ENCODE data around the gene SEC14L5.

SEC14L5 gene

DNA sequence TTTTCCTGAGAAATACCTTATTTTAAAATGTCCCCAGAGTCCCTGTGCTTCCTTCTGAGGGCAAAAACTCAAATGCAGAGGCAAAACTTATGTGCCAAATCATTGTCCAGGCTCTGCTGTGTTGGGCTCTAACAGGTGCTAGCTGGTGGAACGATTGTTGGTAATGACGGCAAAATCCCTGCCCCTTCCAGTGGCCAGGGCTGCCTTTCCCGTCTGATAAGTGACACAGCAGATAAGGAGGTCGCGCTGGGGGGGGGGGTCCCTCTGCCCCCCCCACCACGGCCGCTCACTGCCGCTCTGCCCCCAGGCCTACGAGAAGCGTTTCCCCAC is 29.1 kb downstream of the SEC14L5 start:
- no peak for DNase-seq (ENCODE audit: low read depth)

DNA sequence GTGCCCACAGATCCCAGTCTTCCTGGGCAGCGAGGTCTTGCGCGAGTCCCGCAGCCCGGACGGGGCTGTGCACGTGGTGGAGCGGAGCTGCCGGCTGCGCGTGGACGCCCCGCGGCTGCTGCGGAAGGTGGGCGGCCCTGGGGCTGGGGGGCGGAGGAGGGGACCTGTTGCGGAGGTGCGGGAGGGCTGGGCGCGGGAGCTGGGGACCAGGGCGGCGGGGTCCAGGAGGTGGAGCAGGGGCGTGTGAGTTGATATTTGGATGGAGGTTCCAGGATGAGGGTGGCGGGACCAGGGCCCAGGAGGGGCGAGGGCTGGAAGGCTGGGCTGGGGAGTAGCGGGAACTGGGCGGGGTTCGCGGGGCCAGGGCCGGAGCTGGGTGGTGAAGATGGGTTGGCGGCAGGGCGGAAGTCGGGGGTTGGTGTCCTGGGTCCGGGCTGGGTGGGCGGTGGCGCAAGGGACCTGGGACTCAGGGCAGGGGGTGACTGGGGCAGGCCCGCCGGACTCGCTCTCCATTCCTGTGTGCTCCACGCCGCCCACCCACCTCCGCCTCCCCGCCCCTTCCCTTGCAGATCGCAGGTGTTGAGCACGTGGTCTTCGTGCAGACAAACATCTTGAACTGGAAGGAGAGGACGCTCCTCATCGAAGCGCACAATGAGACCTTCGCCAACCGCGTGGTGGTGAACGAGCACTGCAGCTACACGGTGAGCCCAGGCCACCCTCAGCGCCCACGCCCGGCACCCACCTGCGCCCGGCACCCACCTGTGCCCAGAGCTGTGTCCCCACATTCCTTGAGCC is 29.6 kb downstream of the SEC14L5 start:
- no peak for DNase-seq (ENCODE audit: low read depth)

DNA sequence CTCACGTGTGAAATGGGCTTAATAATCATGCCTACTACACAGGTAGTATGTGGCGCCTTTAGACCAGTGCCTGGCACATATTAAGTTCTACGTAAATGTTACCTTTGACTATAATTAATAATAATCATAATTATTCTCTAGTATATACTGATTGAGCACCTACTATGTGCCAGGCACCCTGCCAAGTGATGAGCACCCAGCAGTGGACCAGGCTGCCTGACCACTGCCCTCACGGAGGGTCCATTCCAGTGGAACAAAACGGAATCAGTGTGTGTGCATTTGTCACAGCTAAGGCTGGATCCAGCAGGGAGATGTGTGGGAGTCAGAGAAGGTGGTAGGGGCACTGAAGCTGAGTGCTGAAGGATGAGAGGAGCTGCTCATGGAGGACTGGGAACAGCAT is 30.5 kb downstream of the SEC14L5 start:
- no peak for DNase-seq (ENCODE audit: low read depth)

DNA sequence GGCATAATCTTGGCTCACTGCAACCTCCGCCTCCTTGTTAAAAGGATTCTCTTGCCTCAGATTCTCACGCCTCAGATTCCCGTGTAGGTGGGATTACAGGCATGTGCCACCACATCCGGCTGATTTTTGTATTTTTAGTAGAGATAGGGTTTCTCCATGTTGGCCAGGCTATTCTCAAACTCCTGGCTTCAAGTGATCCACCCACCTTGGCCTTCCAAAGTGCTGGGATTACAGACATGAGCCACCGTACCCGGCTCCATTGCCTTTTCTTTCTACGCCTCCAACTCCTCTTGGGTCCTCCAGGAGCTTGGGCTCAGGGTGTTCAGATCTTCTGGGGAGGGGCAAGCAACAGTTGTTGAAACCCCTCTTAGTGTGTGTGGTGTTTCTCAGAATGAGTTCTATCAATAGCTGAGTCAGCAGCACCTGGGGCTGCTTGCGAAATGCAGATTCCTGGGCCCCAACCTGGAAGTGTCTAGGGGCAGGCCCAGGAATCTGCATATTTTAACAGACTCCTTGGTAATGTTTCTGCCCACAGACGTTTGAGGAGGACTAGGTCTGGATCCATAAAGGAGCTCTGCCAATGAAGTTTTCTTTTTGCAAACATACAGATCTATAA is 31.4 kb downstream of the SEC14L5 start:
- DNase-seq (ENCODE audit: low read depth), result no peak

DNA sequence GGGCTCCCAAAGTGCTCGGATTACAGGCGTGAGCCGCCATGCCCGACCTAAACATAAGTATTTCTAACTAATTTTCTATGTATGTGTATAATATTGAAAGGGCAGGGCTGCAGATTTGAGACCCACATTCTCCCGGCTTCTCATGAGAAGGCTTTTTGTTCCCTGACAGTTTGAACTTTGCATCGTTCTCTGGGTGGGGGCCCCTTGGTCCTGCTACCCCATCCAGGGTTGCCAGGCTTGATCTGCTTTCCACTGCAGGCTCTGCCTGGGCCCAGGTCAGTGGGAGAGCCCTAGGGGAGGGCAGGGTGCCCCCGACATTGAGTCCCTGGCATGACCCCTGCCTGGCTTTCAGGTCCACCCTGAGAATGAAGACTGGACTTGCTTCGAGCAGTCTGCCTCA is 32.3 kb downstream of the SEC14L5 start:
- no peak for DNase-seq (ENCODE audit: low read depth)

DNA sequence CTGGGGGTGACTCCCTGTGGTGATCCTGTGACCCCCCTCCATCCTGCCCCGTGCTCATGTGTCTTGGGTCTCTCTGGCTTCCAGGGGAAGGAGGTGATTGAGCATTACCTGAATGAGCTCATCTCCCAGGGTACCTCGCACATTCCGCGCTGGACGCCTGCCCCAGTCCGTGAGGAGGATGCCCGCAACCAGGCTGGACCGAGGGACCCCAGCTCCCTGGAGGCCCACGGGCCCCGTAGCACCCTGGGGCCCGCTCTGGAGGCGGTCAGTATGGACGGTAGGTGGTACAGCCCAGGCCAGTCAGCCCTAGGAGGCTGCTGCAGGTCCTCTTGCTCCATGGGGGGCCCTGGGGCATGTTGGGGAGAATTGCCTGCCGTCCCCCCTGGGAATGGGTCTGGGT is 33.6 kb downstream of the SEC14L5 start:
- DNase-seq (ENCODE audit: low read depth), result no peak

DNA sequence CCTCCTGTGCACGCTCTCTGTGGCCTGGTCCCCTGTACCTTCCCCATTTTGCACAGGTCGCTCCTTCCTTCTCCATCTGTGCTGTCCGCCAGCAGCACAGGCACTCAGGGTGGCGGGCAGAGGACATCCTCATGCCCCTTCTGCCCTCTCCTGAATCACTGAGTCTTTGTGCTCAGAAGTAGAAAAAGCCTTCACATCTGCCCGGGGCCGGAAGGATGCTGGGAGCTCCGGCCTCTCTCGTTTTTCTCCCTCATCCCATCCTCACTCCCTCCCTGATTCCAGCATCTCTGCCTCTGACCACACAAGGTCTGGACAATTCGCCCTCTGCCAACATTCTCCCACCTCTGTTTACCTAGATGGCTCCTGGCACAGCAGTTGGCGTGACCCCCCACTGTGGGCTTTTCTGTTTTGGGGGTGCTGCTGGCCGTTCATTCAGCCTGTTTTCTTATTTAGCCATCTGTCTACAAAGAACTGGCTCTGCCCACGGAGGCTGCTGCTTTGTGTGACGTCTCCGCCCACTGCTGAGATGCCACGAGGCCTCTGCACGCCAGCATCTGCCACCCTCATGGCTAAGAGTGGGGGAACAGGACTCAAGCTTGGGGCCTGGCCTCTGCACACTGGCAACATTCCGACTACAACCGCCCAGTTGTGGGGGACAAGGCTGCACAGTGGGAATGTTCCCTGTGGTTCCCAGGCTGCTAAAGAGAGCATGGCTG is 36.7 kb downstream of the SEC14L5 start:
- DNase-seq (ENCODE audit: low read depth), result no peak

DNA sequence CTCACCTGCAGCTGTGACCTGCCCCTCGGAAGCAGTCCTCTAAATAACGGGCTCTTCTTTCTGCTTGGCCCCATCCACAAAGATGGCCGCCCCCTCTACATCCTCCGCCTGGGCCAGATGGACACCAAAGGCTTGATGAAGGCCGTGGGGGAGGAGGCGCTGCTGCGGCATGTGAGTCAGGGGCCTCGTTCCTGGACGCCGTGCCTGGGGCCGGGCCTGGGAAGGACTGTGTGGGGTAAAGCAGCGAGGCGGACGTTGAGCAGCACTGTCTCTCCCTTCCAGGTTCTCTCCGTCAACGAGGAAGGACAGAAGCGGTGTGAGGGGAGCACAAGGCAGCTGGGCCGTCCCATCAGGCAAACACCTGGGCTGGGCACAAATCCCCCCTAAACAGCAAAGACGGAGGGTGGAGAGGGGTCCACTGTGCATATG is 42.5 kb downstream of the SEC14L5 start:
- no peak for DNase-seq (ENCODE audit: low read depth)

DNA sequence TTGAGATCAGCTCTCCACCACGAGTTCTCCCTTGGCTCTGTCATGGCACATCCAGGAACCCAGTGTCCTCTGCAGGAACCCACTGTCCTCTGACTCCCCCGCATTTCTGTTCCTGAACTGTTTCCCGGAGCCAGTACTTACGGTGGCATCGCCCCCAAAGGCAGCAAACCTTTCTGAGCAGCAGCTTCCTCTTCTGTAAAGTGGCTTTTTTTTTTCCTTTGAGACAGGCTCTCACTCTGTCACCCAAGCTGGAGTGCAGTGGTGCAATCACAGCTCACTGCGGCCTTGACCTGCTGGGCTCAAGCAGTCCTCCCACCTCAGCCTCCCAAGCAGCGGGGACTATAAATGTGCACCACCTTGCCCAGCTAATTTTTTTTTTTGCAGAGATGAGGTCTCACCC is 43.4 kb downstream of the SEC14L5 start:
- DNase-seq (ENCODE audit: low read depth), result no peak

DNA sequence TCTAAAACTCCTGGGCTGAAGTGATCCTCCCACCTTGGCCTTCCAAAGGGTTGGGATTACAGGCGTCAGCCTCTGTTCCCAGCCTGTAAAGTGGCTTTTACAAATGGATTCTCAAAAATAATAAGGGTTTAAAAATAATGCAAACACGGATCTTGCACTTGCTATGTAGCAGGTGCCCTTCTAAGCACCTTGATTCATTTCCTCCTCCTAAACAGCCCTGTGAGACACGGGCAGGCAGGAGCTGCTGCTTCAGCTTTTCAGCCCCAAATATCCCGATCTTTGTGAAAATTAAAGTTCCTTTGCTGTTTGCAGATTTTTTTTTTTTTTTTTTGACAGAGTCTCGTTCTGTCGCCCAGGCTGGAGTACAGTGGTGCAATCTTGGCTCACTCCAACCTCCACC is 43.9 kb downstream of the SEC14L5 start:
- DNase-seq (ENCODE audit: low read depth), result no peak

DNA sequence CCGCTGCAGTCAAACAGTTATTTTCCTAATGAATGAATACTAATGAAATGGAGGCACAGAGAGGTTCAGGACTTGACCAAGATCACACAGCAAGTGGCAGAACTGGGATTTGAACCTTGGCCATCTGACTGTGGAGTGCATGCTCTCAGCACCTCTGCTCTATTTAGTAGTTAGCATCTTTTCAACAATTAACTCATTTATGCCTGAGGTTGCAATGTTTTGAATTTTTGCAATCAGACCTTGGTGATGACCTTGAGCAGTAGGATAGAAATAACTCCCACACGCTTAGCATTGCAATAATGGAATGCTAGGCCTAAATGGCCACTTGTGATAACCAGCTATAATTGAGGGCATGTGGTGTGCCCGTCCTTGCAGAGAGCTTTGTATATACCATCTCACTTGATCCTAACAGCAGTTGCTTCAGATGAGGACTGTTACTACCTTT is 44.6 kb downstream of the SEC14L5 start:
- no peak for DNase-seq (ENCODE audit: low read depth)

DNA sequence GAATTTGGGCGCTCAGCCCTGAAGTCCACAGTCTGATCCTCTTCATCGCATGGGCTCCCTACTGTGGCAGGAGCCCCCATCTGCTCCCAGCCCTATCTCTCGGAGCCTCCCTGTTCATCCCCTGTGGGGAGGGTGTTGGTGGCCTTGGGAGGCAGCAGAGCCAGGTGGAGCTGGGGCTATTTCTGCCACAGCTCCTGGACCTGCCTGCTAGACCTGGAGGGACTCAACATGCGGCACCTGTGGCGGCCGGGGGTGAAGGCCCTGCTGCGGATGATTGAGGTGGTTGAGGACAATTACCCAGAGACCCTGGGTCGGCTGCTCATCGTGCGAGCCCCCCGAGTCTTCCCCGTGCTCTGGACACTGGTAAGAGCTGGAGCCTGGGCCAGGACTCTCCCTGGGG is 45.1 kb downstream of the SEC14L5 start:
- no peak for DNase-seq (ENCODE audit: low read depth)

DNA sequence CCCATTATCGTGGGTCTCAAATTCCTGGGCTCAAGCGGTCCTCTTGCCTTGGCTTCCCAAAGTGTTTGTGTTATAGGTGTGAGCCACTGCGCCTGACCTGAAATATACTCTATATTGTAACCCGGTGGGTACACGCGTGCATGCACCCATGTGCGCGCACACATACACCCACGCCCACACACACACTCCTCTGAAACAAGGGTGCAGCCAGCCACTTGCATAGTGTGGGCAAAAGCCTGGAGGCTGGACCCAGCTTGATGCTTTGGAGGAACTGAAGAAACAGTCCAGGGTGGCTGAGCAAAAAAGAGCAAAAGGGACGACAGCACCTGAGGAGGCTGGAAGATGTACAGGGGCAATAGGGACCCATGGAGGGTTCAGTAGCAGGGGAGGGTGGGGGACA is 45.7 kb downstream of the SEC14L5 start:
- DNase-seq (ENCODE audit: low read depth), result no peak

DNA sequence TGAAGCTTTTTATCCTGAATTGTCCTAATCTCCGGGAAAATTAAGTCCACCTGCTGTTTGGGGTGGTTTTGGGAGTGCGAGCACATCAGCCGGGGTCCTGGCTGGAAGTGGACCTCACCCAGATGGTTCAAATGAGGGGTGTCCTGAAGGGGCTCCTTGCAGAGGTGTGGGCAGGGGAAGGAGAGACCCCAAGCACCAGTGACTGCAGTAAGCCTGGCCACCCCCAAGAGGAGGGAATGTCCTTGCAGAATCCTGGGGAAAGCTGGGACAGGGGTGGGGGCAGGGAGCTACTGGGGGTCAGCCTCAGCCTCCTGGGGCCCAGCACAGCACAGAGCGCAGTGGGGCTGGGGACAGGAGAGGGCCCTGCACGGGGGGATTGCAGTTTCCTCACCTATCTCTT is 46.2 kb downstream of the SEC14L5 start:
- no peak for DNase-seq (ENCODE audit: low read depth)

DNA sequence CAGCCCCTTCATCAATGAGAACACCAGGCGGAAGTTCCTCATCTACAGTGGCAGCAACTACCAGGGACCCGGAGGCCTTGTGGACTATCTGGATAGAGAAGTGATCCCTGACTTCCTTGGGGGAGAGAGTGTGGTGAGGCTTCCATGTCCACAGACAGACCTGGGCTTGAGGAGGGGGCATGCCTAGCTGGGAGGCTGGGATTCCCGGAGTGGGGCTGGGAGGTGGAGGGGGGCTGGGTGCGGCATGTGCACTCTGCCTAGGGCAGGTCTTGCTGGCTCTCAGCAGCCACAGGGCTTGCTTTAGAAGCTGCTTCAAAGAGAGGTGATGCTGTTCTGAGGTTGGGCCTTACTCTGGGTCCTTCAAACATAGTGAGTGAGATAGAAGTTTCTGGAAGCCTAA is 47.8 kb downstream of the SEC14L5 start:
- no peak for DNase-seq (ENCODE audit: low read depth)

DNA sequence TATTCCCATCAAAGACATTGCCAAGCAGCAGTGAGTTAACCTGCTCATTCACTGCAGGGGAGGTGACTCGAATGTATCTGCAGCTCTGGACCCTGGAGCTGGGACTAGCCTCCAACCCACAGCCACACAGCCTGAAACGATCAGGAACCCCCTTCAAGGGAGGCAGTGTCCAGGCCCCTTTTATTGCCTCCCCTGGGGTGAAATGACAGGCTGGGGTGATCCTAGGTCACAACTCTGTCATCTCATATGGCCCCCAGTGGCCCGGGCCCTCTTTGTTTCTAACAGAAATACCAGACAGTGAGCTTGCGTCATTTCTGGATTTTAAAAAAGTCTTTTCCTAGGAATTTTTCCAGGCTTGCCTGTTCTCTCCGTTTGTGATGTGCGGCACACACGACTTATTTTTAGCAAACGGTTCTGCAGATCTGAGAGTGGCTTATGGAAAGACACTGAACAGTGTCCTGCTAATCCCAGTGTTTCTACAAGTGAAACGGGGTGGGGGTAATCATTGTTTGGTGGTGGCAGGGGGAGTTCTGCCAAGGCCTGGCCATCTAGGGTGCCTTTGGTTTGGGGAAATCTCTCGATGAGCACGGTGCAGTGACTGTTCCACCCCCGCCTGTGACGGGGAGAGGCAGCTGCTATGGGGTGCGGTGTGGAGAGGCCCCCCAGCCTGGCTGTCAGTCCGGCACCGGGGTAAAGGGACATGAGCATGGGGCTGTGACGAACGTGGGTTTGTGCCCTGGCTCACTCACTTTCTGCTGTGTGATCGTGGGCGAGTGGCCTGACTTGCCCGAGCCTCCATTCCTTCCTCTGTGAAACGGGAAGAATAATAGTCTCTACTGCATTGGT is 48.4 kb downstream of the SEC14L5 start:
- no peak for DNase-seq (ENCODE audit: low read depth)

DNA sequence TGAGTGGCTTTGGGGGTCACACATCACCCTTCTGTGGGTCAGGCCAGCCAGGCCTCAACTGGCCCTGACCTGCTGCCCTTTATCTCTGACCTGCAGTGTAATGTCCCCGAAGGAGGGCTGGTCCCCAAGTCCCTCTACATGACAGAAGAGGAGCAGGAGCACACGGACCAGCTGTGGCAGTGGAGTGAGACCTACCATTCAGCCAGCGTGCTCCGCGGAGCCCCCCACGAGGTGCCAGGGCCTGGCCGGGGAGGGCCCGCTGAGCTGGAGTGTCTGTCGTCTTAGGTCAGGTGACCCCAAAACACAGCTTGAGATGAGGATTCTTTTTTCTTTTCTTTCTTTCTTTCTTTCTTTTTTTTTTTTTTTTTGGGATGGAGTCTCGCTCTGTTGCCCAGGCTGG is 49.1 kb downstream of the SEC14L5 start:
- no peak for DNase-seq (ENCODE audit: low read depth)

DNA sequence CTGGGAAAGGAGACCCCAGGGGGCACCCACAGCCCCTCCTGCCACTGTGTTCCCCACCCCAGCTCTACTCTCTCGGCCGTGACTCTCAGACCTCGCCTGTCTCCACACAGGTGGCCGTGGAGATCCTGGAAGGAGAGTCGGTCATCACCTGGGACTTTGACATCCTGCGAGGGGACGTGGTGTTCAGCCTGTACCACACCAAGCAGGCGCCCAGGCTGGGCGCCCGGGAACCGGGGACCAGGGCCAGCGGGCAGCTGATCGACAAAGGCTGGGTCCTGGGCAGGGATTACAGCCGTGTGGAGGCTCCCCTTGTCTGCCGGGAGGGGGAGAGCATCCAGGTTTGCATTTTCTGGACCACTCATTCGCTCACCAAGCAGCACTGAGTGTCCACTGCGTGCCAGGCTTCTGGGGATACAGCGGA is 50.2 kb downstream of the SEC14L5 start:
- DNase-seq (ENCODE audit: low read depth), result no peak

DNA sequence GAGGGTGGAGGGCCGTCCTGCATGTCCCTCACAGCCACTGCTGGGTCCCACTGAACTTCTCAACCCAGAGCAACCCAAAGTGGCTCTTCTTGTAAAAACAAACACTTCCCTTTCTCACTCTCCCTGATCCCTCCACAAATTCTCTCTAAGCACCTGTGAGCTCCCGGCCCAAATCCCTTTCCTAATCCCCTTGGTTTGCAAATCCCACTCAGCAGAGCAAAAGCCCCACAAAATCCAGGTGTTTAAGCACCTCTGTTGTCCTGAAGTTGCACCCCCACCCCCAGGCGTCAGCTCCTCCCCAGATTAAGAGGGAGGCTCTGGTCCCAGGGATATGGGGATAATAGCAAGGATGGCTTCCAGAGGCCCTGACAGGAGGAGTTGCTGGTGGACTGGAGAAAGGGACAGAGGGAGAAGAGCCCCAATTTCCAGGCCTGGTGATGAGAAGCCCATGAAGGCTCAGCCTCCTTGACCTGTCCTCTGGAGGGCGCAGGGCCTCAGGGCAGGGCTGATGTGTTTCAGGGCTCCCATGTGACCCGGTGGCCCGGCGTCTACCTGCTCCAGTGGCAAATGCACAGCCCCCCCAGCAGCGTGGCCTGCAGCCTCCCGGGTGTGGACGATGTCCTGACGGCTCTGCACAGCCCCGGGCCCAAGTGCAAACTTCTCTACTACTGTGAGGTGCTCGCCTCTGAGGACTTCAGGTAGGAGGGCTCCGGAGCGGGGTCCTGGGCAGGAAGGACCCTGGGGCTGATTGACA is 52.6 kb downstream of the SEC14L5 start:
- no peak for DNase-seq (ENCODE audit: low read depth)

DNA sequence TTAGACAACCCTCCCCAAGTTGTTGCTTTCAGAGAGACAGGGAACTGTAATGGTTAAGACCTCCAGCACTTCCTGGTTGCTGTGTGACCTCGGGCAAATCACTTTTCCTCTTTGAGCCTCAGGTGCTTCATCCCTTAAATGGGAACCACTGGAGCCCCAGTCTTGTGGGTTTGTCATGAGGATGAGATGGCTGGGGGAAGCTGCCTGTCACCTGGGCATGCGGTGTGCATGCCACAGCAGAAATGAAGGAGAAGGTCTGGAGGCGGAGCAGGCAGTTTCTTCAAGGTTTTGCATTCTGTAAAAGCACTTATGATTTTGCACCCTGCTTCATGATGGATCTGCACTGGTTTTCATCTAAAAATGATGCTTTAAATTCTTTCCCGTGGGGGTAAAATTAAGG is 53.5 kb downstream of the SEC14L5 start:
- no peak for DNase-seq (ENCODE audit: low read depth)

DNA sequence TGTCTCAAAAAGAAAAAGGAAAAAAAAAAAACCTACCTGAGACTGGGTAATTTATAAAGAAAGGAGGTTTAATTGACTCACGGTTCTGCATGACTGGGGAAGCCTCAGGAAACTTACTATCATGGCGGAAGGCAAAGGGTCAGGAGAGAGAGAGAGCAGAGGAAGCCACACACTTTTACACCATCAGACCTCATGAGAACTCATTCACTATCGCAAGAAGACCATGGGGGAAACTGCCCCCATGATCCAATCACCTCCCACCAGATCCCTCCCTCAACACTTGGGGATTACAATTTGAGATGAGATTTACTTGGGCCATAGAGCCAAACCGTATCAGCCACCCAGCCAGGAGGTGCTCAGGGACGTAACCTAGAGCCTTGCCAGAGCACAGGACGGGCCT is 54.8 kb downstream of the SEC14L5 start:
- DNase-seq (ENCODE audit: low read depth), result no peak

DNA sequence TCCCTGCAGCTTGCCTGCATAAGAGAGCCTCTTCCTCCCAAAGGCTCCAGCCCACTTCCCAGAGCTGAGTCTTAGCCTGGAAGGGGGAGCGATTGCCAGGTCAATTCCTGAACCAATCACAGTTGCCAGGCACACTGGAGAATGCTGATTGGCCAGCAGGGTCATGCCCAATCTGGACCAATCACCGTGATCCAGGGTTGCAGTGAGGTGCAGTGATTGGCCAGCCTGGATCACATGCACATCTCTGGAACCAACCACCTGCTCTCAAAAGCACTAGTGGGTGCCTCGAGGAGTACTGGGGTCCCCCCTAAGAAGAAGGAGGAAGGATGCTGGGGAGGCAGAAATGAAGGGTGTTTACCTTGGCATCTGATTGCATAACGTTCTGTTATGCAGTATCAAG is 57.2 kb downstream of the SEC14L5 start:
- no peak for DNase-seq (ENCODE audit: low read depth)

Data from activated T-helper 1 cell treated with Interleukin-2 at 50 U/mL for 16 hours (primary cell).